DMS79 (cell line): Measurements from ENCODE around the gene COL5A1.

Experiments used
- DNase-seq: peaks from one replicate; lab custom pipeline; 2025; lab: John Stamatoyannopoulos, UW

Gene COL5A1

DNA sequence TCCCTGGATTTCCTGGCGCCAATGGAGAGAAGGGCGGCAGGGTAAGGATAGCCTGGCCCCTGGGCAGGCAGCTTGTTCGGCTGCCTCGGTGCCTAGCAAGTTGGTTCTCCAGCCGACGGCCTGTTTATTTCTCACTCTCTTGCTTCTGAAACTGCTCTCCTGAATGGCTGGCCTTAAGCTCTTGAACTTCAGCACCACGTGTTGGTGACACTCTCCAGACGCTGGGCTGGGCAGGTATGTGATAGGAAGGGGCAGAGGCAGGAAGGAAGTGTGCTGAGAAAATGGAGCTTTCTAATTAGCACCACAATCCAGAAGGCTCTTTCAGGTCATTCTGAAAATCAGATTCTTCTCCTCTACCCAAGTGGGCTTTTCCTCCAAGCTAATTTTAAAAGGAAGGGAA, 147.6 kb downstream of the COL5A1 start:
- no peak for DNase-seq

DNA sequence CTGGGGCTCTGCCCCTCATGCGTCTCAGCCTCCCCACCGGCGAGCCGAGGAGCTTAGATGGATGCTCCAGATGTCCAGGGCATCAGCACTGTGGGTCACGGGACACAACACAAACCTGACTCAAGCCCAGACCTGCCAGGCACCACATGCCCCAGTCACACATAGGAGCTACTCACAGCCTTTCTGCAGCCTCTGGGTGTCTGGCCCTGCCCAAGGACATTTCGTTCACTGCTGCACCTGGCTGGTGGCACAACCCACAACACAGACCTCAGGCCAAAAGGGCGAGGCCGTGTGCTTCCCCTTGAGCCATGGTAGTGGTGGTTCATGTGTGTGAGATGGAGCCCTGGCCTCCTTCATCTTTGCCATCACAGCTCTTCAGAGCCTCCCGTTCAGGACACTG, 149.4 kb downstream of the COL5A1 start:
- no peak for DNase-seq

DNA sequence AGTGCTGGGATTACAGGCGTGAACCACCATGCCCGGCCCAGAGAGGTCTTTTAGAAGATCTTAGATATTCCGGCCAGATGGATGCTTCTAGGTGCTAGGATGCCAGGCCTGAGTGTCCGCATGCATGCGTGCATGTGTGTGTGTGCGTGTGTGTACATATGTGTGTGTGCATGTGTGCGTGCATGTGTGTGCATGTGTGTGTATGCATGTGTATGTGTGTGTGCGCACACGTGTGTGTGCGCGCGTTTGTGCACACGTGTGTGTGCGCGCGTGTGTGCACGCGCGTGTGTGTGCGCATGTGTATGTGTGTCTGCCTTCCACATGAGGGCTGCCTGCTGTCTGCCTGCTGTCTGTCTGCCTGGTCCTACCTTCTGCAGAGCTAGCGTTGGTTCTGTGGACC, 151.0 kb downstream of the COL5A1 start:
- no peak for DNase-seq

DNA sequence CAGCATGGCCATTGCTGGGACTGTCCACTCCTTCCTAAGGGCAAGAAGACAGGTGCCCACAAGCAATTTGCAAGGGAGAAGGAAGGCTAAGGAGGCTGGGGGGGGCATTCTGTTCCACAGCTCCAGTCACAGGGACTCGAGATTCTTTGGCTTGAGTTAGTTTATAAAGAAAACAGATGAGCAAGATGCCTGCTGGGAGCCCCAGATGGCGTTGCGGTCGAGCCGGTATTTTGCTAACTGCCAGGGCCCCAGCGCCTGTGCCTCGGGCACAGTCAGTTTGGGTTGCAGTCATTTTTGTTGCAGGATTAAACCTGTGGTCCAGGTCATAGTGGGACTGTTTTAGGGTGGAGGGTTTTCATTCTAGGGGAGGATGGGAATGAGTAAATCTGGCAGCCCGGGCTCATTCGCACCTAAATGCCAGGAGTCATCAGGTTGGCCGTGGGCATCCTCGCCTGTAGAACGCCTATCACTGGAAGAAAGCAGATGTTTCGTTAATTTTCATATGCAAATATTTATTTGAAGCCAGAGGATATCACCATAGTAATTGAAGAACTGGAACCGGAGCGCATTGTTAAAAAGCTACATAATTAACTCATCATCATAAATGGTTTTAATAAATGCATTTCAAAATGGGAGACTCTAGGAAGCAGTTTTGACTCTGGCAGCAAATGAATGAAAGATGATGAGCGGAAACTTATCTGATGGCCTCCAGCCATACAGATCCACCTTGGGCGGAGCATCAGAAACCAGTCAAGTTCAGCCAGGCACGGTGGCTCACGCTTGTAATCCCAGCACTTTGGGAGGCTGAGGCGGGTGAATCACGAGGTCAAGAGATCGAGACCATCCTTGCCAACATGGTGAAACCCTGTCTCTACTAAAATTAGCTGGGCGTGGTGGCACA, 151.9 kb downstream of the COL5A1 start:
- no peak for DNase-seq

DNA sequence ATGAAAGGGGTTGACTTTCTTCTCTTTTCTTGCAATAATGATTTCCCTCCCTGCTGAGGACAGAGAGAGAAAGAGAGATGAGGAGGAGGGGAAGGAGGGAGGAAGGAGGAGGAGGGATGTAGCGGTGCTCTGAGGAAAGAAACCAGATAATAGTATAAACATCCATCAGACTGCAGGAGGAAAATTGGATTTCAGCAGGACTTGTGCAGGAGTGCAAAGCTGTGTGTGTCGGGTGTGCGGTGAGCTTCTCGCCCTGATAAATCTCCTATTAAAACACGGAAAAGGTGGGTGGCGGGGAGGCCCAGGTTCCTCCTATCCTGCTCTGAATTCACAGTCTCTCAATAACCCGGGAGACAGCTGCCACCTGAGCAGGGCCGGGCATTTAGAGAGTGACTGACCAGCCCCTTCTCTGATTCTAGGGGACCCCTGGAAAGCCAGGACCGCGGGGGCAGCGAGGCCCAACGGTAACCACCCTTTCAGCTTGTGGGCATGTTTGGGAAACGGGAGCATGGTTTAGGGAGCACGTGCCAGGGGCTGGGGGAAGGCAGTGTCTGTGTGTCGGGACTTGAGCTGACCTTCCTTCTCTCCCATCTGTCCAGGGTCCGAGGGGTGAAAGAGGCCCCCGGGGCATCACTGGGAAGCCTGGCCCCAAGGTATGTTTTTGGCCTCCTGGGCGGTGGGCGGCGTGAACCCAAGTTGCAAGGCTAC, 153.2 kb downstream of the COL5A1 start:
- no peak for DNase-seq

DNA sequence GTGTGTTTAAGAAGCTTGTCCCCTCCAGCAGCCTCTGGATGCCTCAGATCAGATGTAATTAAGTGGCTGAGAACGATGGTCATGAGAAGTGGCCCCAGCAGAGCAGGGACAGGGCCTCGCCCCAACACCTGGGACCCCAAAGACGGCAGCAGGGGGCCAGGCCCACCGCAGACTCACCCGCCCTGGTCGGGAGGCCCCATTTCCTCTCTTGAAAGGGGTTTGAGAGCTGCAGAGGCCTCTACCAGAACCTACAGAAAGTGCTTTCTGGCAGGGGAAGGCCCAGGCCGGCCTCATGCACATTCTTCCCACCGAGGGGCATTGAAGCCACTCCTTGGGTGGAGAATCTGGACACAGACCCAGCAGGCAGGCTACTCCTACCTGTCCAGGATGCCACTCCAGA, 153.8 kb downstream of the COL5A1 start:
- DNase-seq: no peak

DNA sequence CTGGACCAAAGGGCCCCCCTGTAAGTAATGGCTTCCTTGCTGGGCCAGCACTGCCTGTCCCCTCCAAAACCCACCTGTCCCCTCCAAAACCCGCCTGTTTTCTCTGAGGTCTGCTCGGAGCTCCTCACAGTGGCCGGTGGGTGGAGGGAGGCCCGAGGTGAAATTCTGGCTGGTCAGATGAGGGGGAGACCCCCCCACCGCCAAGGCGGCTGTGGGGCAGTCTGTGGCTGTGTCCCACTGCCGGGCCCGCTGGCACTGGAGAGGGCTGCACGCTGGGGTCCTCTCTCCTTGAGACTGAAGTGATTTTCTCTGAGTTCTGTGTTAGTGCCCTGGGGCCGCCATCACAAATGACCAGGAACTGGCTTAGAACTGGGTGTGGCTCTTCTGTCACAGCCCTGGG, 155.3 kb downstream of the COL5A1 start:
- DNase-seq: no peak

DNA sequence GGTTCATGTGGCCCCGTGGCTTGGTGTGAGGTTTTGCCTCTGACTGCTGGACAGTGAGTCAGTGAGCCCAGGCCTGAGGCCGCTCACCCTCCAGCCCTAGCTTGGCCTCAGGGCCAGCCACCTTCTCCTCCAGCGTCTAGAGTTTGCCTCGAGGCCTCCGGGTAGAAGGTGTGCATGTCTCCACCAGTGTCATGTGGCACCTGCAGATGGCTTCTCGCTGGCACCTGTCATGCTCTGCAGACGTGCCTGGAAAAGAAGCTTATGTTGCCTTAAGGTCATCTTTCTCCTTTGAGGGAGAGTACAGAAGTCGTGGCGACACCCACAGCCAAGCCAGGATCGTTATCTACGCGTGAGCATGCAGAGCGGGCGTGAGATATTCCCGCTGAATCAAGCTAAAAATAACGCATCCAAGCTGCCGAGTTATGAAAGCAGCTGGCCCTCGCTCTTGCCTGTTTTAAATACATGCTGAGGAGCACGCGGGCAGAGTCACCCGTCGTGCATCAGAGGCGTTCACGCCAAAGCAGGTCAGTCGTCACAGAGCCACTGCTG, 159.3 kb downstream of the COL5A1 start:
- DNase-seq: no peak

DNA sequence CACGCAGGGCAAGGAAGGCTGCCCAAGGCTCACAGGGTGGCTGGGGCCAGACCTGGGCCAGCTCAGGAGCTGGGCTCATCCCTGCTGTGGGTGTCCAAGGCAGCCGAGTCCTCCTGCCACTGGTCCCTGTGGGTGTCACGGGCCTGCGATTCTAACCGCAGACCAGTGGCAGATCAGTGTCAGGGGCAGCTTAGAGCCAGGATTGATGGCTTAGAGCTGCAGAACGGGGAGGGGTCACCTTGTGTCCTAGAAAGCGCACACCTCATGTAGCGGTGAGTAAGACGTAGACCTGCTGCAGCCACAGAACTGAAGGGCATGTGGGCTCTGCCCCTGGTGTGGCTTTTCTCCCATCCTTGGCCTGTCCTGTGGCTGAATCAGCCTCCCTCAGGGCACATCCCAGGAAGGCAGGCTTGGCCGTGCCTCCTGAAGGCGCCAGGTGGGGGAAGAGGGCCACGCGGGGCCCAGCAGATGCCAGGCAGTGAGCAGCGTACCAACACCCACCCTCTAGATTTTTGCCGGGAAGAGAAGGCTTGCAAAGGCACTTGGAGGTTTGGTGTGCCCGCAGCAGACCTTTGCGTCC, 160.7 kb downstream of the COL5A1 start:
- DNase-seq: no peak

DNA sequence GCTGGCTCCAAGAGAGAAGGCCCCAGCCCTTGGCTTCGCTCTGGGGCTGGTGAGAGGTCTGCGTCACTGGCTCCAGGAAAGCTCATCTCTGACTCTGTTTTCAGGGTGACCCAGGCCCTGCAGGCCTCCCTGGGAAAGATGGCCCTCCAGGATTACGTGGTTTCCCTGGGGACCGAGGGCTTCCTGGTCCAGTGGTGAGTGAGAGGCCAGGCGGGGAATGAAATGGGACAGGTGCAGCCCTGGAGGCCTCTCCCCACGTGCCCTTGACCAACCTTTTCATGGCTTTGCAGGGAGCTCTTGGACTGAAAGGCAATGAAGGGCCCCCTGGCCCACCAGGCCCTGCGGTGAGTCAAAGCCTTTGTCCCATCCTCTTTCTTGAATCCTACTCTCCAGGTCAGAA, 163.3 kb downstream of the COL5A1 start:
- DNase-seq: no peak

DNA sequence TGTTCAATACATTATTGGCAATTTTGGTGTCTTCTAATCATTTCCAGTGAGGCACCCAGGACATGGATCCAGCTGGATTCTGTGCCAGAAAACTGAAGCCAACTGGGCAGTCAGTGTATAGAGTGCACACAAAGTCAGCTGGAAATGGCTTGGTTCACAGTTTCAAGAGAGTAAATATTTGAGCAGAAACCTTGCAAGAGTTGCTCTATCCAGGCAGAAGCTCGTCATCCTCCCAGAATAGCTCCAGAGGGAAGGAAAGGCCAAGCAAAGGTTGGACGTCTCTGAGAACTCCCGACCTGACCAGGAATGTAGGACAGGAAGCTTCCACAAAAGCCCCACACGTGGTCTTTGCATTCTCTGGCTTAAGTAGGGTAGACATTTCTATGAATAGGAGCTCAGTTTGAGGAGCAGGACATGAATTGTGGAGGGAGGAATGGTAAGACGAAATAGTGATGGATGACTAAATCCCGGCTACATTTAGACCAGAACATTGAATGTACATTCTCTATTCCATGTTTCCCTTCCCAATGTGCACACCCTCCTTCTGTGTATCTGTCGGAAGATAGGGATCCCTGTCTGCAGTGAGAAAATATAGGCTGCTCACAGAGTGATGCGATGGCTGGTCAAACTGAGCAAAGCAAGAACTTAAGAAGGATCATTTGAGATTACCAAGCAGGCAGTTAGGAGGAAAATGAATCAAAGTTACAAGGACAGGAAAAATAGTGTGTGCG, 166.3 kb downstream of the COL5A1 start:
- no peak for DNase-seq

DNA sequence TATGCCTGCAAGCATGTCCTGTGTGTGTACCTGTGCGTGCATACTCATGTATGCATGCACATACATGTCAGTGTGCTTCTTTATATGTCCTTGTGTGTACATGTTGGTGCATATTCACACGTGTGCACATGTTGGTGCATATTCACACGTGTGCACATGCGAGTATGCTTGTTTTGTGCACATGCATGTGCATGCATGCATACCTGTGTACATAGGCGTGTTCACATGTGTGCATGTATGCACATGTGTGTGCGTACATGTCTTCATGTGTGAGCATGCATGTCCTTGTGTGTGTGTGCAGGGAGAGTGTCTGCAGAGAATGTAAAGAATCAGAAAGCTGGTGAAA, 166.8 kb downstream of the COL5A1 start:
- DNase-seq: no peak

DNA sequence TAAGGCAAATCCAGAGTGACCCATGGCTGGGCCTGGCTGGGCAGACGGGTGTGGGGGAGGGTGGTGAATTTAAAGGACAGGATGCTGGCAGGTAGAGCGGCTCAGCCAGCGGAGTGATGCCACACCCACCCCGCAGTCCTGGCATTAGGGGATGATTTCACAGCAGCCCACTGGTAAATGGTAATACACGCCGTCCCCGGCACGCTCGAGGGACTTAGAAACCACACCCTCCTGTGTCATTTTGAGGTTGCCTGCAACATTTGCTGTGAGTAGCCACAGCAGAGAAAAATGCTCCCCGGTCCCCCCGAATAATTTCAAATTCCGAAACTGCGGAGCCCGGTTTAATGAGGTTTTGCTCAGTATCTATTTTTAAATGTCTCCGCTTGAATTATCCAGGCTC, 167.7 kb downstream of the COL5A1 start:
- no peak for DNase-seq

DNA sequence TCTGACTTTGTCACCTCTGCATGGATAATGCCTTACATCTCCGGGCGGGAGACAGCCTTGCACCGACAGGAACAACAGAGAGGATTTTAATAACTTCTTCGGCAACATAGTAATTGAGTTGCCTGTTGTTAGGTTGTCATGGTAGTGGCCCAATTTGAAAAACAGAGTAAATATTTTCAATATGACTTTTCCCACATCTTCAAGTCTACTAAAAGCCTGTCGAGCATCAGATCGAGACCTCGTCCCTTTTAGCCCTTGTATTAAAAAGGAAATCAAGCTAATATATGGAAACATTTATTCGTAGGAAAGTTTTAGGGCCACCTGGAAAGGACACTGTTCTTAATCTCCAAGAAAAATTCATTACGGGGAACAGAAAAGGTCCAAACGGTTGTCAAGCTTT, 168.2 kb downstream of the COL5A1 start:
- DNase-seq: no peak

DNA sequence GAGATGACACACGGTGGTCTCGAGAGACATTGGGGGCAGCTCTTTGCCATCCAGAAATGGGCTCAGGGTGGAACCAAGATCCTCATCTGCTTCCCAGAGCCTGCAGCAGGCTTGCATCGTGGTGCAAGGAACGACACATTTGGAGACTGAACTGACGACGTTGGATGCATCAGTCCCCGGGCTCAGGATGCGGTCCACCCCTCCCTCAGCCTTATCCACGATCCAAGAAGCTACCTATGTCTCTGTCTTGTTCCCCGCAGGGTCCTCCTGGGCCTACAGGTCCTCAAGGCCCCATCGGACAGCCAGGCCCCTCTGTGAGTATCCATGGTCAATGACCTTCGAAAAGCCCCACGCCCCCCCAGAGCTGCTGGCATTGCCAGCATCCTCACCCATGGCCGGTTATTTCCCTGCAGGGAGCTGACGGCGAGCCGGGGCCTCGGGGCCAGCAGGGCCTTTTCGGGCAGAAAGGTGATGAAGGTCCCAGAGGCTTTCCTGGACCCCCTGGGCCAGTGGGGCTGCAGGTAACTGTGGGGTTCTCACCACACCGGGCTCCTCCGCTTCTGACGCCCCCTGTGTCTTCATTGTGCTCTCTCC, 169.6 kb downstream of the COL5A1 start:
- no peak for DNase-seq

DNA sequence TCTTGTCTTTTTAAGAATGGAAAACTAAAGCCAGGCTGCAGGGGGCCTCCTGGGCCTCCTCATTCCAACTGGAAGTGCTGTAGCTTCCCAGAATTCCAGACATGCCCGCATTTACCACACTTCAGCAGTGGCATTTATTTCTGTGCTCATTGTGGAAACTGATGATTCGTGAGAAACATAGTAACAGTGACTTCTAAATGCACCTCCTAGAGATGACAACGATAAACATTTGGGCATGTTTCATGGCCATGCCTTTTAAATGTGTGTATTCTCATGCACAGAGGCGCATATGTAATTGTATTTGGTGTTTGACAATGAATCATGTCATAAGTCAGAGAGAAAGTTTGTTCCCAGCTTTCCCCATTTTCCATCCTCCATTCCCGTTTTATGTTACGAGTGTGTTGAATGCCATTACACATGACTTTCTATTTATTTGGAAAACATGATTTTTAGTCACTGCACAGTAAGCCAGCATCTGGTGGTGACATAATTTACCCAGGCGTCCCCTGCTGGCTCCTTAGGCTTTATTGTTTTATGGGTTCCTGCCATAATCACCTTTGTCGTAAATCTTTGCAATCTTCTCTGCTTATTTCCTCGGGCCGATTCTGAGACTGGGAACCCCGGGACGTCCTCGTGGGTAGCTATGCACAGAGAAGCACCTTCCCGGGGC, 170.2 kb downstream of the COL5A1 start:
- DNase-seq: no peak

DNA sequence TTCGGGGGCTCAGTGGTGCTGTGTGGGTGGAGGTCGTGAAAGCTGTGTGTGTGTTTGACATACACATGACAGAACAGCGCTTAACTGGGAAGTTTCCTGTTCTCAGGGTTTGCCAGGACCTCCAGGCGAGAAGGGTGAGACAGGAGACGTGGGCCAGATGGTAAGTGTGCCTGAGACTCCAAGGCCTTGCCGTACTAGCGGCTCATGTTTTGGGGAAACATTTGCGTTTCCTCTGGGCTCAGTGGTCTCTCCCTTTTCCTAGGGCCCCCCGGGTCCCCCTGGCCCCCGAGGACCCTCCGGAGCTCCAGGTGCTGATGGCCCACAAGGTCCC, 170.7 kb downstream of the COL5A1 start:
- DNase-seq: no peak

DNA sequence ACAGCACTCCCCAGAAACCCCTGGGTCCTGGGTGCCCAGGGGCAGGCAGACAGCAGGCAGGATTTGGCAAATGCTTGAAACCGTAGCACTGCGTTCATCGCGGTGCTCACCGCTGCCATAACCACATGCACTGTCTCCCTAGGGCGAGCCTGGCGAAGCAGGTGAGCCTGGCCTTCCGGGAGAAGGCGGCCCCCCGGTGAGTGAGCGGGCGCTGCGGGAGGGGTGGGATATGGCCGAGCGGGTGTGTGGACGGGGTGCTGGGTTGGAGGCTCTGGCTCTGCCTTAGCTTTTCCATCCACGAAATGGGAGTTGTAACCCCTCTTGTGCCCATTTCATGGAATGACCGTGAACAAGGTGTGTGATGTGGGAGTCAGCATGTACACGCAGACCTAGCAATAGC, 172.2 kb downstream of the COL5A1 start:
- DNase-seq: no peak

DNA sequence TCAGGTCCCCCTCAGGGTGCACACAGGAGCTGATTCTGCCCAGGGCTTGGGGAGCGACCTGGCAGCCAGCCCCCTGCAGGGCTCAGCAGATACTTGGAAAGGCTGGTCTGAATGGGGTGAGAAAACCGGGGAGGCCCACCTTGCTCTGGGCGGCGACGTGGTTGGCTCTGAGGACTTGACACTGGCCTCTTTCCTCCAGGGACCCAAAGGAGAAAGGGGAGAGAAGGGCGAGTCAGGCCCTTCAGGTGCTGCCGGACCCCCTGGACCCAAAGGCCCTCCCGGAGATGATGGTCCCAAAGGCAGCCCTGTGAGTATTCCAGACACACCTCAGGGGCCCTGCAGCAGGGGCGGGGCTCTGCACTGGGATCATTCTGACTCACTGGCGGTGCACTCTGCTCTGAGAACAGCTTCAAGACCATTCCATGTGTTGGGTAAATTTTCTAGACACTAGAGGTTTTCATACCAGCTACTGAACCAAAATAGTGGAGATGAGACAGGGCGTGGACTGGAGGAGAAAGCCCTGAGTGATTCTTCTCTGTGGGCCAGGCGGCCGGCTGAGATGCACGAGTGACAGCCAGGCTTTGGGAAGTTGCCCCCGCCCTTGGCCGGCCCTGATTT, 173.1 kb downstream of the COL5A1 start:
- DNase-seq: no peak

DNA sequence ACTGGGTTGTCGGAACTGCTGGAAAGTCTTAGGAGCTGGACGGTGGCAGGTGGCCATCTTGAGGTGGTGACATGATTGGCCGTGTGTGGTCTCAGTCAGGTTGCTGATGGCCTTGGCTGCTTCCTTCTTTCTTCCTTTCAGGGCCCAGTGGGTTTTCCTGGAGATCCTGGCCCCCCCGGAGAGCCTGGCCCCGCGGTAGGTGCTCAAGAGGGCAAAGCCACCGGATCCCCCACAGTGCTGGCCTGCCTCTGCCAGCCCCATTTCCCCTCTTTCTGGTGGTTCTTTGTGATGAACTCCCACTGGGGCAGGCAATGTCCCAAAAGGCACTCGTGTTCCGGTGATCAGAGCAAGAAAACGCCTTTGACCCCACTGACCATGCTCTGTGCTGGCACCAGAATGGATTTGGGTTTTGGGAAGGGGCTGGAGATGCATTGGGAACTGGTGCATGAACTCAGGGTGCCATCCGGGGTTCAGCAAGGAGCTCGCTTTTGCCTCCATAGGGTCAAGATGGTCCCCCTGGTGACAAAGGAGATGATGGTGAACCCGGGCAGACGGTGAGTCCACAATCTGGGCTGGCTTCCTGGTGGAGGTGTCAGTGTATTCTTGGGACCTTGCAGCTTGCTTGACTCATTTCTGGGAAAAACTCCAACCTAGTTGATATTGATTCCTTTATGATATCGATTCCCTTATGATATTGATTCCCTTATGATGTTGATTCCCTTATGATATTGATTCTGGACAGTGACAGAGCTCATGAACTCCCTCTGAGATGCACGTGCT, 174.0 kb downstream of the COL5A1 start:
- no peak for DNase-seq
